ENCODE measurements around the gene KCNIP3.

KCNIP3 gene

DNA sequence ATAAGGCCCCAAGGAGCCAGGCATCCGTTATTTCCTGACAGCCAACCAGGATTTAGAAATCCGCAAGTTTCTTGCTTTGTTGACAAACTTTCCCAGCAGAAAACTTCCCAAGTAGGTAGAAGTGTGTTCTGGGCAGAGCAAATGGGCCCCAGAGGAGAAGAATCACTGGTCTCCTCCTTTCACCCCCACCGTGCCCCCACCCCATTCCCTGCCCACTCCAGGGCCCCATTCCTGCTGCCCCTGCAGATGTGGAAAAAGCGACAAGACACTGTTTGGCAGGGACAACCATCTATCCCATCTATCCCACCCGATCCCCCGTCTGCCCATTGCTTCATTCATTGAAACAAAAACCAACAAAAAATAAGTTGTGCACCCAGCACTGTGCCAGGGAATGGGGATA is 95.2 kb downstream of the KCNIP3 start:
- H3K9me3 ChIP-seq (ENCODE audit: control insufficient read depth, insufficient read depth, low read depth, low read length): no peaks in the 10 kb centered on the region
- no peak overlapping the region for H3K4me3 ChIP-seq (ENCODE audit: low read depth, low read length)
- no peaks in the 10 kb centered on the region for H3K4me1 ChIP-seq (ENCODE audit: control insufficient read depth, insufficient read depth, low read length)
- H3K27ac ChIP-seq (ENCODE audit: extremely low read depth, low read depth, low read length): no peak overlapping the region
- no peaks in the 10 kb centered on the region for H3K36me3 ChIP-seq (ENCODE audit: control insufficient read depth in 2 of 2, insufficient read depth in 1 of 2, low read length in 2 of 2)
- POLR2A ChIA-PET: interaction anchor here (1.8 kb wide), 1 partner anchor 11 kb away, joined by 6 read pairs; no protein-coding TSS in a partner anchor
- CTCF ChIA-PET: interaction anchor here (0.6 to 2.7 kb wide), 4 partner anchors 11 to 316 kb away, joined by 3 to 9 read pairs (median 3); no protein-coding TSS in a partner anchor
- TF ChIP-seq ZNF677 (tag by site-specific recombination; IDR thresholded peaks at IDR 0.05): no peak
- TF ChIP-seq ZNF514 (tag by site-specific recombination; IDR thresholded peaks at IDR 0.05): no peak
- no peak for TF ChIP-seq HOXA7 (CRISPR knock-in tag; IDR thresholded peaks at IDR 0.05; ENCODE audit: borderline replicate concordance)
- TF ChIP-seq SP3 (tag by site-specific recombination; IDR thresholded peaks at IDR 0.05): no peak
- no peak for TF ChIP-seq SP7 (tag by site-specific recombination; IDR thresholded peaks at IDR 0.05)
- no peak for TF ChIP-seq ELK4 (IDR thresholded peaks at IDR 0.05; ENCODE audit: borderline replicate concordance, low read depth, low read length)
- TF ChIP-seq KLF16 (tag by site-specific recombination; IDR thresholded peaks at IDR 0.05): no peak
- TF ChIP-seq ZNF621 (tag by site-specific recombination; IDR thresholded peaks at IDR 0.05): no peak
- TF ChIP-seq, protein P1, sequence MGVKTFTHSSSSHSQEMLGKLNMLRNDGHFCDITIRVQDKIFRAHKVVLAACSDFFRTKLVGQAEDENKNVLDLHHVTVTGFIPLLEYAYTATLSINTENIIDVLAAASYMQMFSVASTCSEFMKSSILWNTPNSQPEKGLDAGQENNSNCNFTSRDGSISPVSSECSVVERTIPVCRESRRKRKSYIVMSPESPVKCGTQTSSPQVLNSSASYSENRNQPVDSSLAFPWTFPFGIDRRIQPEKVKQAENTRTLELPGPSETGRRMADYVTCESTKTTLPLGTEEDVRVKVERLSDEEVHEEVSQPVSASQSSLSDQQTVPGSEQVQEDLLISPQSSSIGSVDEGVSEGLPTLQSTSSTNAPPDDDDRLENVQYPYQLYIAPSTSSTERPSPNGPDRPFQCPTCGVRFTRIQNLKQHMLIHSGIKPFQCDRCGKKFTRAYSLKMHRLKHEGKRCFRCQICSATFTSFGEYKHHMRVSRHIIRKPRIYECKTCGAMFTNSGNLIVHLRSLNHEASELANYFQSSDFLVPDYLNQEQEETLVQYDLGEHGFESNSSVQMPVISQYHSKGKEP (tag by site-specific recombination; IDR thresholded peaks at IDR 0.05): no peak
- no peak for TF ChIP-seq IKZF3 (tag by site-specific recombination; IDR thresholded peaks at IDR 0.05)
- no peak for TF ChIP-seq ZNF2 (tag by site-specific recombination; IDR thresholded peaks at IDR 0.05)
- no peak for TF ChIP-seq ZNF521 (tag by site-specific recombination; IDR thresholded peaks at IDR 0.05)
- no peak for TF ChIP-seq ZFP37 (tag by site-specific recombination; IDR thresholded peaks at IDR 0.05)
- no peak for TF ChIP-seq MZF1 (tag by site-specific recombination; IDR thresholded peaks at IDR 0.05; ENCODE audit: borderline replicate concordance)

GRCh38 chr2:95392730-95393455 is 95.7 kb downstream of the KCNIP3 start:
- H3K4me1 ChIP-seq (ENCODE audit: control insufficient read depth, insufficient read depth, low read length): no peaks in the 10 kb centered on the region
- no peak overlapping the region for H3K27ac ChIP-seq (ENCODE audit: extremely low read depth, low read depth, low read length)
- no peak for TF ChIP-seq ZBTB6 (tag by site-specific recombination; IDR thresholded peaks at IDR 0.05)
- H3K4me3 ChIP-seq (ENCODE audit: low read depth, low read length): no peak overlapping the region
- H3K36me3 ChIP-seq (ENCODE audit: control insufficient read depth in 2 of 2, insufficient read depth in 1 of 2, low read length in 2 of 2): no peaks in the 10 kb centered on the region
- CTCF ChIA-PET: interaction anchor here (0.6 to 2.7 kb wide), 4 partner anchors 11 to 316 kb away, joined by 3 to 9 read pairs (median 3); no protein-coding TSS in a partner anchor
- H3K9me3 ChIP-seq (ENCODE audit: control insufficient read depth, insufficient read depth, low read depth, low read length): no peaks in the 10 kb centered on the region
- POLR2A ChIA-PET: interaction anchor here (1.8 kb wide), 1 partner anchor 10 kb away, joined by 6 read pairs; no protein-coding TSS in a partner anchor

- Histone ChIP-seq H3K27ac (ENCODE audit: extremely low read depth, low read depth, low read length) (no peak overlapping the region), H3K9me3 (ENCODE audit: control insufficient read depth, insufficient read depth, low read depth, low read length) (no peaks in the 10 kb centered on the region), H3K4me1 (ENCODE audit: control insufficient read depth, insufficient read depth, low read length) (no peaks in the 10 kb centered on the region), H3K4me3 (ENCODE audit: low read depth, low read length) (no peak overlapping the region), H3K36me3 (ENCODE audit: control insufficient read depth in 2 of 2, insufficient read depth in 1 of 2, low read length in 2 of 2) (no peaks in the 10 kb centered on the region)
- CTCF ChIA-PET: no interaction called here
- POLR2A ChIA-PET: interaction anchor here (1.8 kb wide), 1 partner anchor 9 kb away, joined by 6 read pairs; no protein-coding TSS in a partner anchor
- TF ChIP-seq, protein P2, sequence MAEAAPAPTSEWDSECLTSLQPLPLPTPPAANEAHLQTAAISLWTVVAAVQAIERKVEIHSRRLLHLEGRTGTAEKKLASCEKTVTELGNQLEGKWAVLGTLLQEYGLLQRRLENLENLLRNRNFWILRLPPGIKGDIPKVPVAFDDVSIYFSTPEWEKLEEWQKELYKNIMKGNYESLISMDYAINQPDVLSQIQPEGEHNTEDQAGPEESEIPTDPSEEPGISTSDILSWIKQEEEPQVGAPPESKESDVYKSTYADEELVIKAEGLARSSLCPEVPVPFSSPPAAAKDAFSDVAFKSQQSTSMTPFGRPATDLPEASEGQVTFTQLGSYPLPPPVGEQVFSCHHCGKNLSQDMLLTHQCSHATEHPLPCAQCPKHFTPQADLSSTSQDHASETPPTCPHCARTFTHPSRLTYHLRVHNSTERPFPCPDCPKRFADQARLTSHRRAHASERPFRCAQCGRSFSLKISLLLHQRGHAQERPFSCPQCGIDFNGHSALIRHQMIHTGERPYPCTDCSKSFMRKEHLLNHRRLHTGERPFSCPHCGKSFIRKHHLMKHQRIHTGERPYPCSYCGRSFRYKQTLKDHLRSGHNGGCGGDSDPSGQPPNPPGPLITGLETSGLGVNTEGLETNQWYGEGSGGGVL (tag by site-specific recombination; IDR thresholded peaks at IDR 0.05): no peak
- TF ChIP-seq ZFP69B (tag by site-specific recombination; IDR thresholded peaks at IDR 0.05) (no peak), ZNF521 (tag by site-specific recombination; IDR thresholded peaks at IDR 0.05) (no peak), ZNF24 (tag by site-specific recombination; IDR thresholded peaks at IDR 0.05) (no peak), ZNF169 (tag by site-specific recombination; IDR thresholded peaks at IDR 0.05) (no peak), ZNF140 (tag by site-specific recombination; IDR thresholded peaks at IDR 0.05) (no peak), ZNF701 (tag by site-specific recombination; IDR thresholded peaks at IDR 0.05) (no peak), ZNF610 (tag by site-specific recombination; IDR thresholded peaks at IDR 0.05; ENCODE audit: borderline replicate concordance) (no peak), ZNF350 (tag by site-specific recombination; IDR thresholded peaks at IDR 0.05) (no peak)
- TF ChIP-seq, protein P3, sequence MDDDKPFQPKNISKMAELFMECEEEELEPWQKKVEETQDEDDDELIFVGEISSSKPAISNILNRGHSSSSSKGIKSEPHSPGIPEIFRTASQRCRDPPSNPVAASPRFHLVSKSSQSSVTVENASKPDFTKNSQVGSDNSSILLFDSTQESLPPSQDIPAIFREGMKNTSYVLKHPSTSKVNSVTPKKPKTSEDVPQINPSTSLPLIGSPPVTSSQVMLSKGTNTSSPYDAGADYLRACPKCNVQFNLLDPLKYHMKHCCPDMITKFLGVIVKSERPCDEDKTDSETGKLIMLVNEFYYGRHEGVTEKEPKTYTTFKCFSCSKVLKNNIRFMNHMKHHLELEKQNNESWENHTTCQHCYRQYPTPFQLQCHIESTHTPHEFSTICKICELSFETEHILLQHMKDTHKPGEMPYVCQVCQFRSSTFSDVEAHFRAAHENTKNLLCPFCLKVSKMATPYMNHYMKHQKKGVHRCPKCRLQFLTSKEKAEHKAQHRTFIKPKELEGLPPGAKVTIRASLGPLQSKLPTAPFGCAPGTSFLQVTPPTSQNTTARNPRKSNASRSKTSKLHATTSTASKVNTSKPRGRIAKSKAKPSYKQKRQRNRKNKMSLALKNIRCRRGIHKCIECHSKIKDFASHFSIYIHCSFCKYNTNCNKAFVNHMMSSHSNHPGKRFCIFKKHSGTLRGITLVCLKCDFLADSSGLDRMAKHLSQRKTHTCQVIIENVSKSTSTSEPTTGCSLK (tag by site-specific recombination; IDR thresholded peaks at IDR 0.05): no peak
These were observed 96.8 kb downstream of the KCNIP3 start for GRCh38 chr2:95393901-95394300.
